Tibial nerve (tissue), 3 donors: Measurements from ENCODE around the gene EGLN3.

Experiments used
- CTCF ChIP-seq, 5 experiments: fragments of 200-600 bp in 3 of 5; fragments of 450-650 bp in 2 of 5; sonication (generic) in 3 of 5; IDR thresholded peaks; one replicate each; pipeline ENCODE4 v1.5.1; 2016 to 2019; ENCODE audit warnings: antibody characterized with exemption in 5 of 5, mild to moderate bottlenecking in 3 of 5, moderate library complexity in 2 of 5
- POLR2A ChIP-seq, 2 donors: fragments of 450-650 bp; IDR thresholded peaks; one replicate each; pipeline ENCODE4 v1.6.1; 2017; ENCODE audit warnings: antibody characterized with exemption in 2 of 2, mild to moderate bottlenecking in 2 of 2, moderate library complexity in 2 of 2

- TF ChIP-seq POLR2A (IDR thresholded peaks at IDR 0.05) (no peak), CTCF (IDR thresholded peaks at IDR 0.05) (no peak)
Observed at GRCh38 chr14:33954016-33954598, 3.2 kb upstream of the EGLN3 start.
